Left lung (tissue), 10 donors: ENCODE results near the gene CD55. TPM values are rescaled to one million over a fixed set of nuclear protein-coding genes. Genes with fewer than 3 reads are reported as not detected.

Experiments used
- ATAC-seq: fragments of 200-7000 bp; cut with Tn5 transposase; one replicate; pipeline ENCODE4 v1.9.1; 2020; ENCODE audit warnings: moderate library complexity
- DNase-seq, 4 donors: peaks; one replicate each; pipeline ENCODE4 v3.0.0-alpha.2; 2013 to 2020
- H3K27ac ChIP-seq, 2 donors: fragments of 200-600 bp; sonication (generic) in 1 of 2; one replicate each; pipeline versions ENCODE4 v1.5.0 to v1.8.0; 2020 to 2021
- H3K27me3 ChIP-seq, 2 donors: fragments of 200-600 bp; sonication (generic) in 1 of 2; one replicate each; pipeline versions ENCODE4 v1.5.0 to v1.8.0; 2020 to 2021
- H3K36me3 ChIP-seq, 2 donors: fragments of 200-600 bp; sonication (generic) in 1 of 2; one replicate each; pipeline versions ENCODE4 v1.5.0 to v1.8.0; 2020 to 2021
- H3K4me1 ChIP-seq, 2 donors: fragments of 200-600 bp; one replicate each; pipeline ENCODE4 v1.8.0; 2021
- H3K4me3 ChIP-seq, 2 donors: fragments of 200-600 bp; sonication (generic) in 1 of 2; one replicate each; pipeline versions ENCODE4 v1.5.0 to v1.8.0; 2020 to 2021; ENCODE audit warnings: mild to moderate bottlenecking in 1 of 2
- H3K9me3 ChIP-seq, 2 donors: fragments of 200-600 bp; sonication (generic) in 1 of 2; one replicate each; pipeline versions ENCODE4 v1.5.0 to v1.8.0; 2020 to 2021
- CTCF ChIP-seq, 2 donors: fragments of 200-600 bp; sonication (generic) in 1 of 2; IDR thresholded peaks; one replicate each; pipeline versions ENCODE4 v1.5.0 to v1.8.0; 2021; ENCODE audit warnings: antibody characterized with exemption in 2 of 2
- intact Hi-C, 2 donors: fragments of 100-400 bp; cut with DNase I; formaldehyde crosslinking; loops; one replicate each; pipeline versions ENCODE4 v1.11.2 to v1.14.2; 2022
- polyA plus RNA-seq, 6 donors: library from polyadenylated mRNA; unstranded; fragments of 120-200 nt; gene quantifications; one replicate each; pipeline ENCODE4 v1.2.1, GENCODE V29; 2013; ENCODE audit not compliant: insufficient read length in 6 of 6
- total RNA-seq, 2 donors: library from RNA; stranded (reverse); fragmentation: NEBNext Ultra II Directional; extraction: Animal tissue kit (Norgen Biotek cat#: 25700); gene quantifications; one replicate each; pipeline ENCODE4 v1.2.1, GENCODE V29; 2021
- donor health status: DM: no; HTN: yes; CAD: no.
- donor health status: DM: no; HTN: no; CAD: no.

Gene CD55
- total and polyA plus RNA-seq, 8 donors, result 53.9 to 593 (median 72.2) TPM

GRCh38 chr1:207309745-207310273, 11.7 kb upstream of the CD55 start:
- H3K36me3 ChIP-seq, result no peaks in the 10 kb centered on the region
- DNase-seq (peak in 1 of 4 donors; percentile 44), ATAC-seq (peak; percentile 96)
- no peaks in the 10 kb centered on the region for H3K9me3 ChIP-seq
- peak overlapping the region; percentile 26 to 83 for H3K27ac ChIP-seq
- peak overlapping the region in 1 of 2 donors; percentile 7 for H3K4me3 ChIP-seq
- peaks cover 9 to 51% of the 10 kb centered on the region in 2 donors for H3K4me1 ChIP-seq
- intact Hi-C loops, result no loop called here
- no peaks in the 10 kb centered on the region for H3K27me3 ChIP-seq
- TF ChIP-seq CTCF (IDR thresholded peaks at IDR 0.05), result no peak

DNA sequence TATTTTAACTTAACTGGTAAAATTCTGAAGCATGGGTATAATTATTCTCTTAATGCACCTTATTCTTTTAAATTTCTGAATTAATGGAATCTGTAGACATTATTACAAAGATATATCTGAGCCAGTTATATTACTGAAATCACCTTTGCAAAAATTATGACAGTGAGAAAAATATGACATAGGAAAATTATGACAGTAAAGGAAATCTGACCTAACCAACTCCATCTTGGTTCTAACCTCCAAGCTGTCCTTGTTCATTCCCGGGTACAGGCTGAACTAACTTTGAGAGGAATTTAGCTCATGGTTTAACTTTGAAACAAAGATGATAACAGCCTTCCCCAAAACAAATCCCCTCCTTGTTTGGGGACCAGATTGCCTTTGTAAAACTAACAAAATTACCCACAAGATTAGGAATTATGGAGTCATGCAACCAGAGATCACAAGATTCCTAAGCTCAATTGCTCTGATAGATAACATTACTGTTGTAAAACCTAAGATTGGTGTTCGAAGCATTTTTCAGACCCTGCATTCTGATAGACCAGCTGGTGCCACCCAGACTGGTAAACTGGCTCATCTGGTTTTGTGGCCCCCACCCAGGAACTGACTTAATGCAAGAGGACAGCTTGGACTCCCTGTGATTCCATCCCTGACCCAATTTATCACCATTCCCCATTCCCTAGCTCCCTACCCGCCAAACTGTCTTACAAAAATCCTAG, 9.4 kb upstream of the CD55 start:
- Histone ChIP-seq H3K4me1 (peaks cover 14 to 70% of the 10 kb centered on the region in 2 donors), H3K9me3 (no peaks in the 10 kb centered on the region), H3K27me3 (no peaks in the 10 kb centered on the region), H3K27ac (no peak overlapping the region), H3K36me3 (no peaks in the 10 kb centered on the region), H3K4me3 (no peak overlapping the region)
- no peak for ATAC-seq
- DNase-seq, result no peak
- intact Hi-C loops, result no loop called here
- no peak for TF ChIP-seq CTCF (IDR thresholded peaks at IDR 0.05)

DNA sequence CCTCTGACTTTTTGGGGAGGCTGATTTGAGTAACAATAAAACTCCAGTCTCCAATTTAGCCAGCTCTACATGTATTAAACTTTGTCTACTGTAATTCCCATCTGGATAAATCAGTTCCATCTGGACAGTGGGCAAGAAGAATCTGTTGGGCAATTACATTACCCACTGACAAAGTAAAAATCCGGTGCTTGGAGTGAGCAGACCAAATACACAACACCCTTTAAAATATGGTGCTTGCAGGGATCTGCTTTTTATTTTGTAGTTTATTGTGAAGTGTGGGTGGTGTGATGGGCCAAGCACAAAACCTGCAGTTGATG, 8.9 kb upstream of the CD55 start:
- Histone ChIP-seq H3K4me1 (peaks cover 14 to 75% of the 10 kb centered on the region in 2 donors), H3K27me3 (no peaks in the 10 kb centered on the region), H3K27ac (no peak overlapping the region), H3K36me3 (no peaks in the 10 kb centered on the region), H3K9me3 (no peaks in the 10 kb centered on the region), H3K4me3 (no peak overlapping the region)
- TF ChIP-seq CTCF (IDR thresholded peaks at IDR 0.05), result no peak
- no peak for ATAC-seq
- intact Hi-C loops, result no loop called here
- DNase-seq, result no peak

GRCh38 chr1:207313131-207313530, 8.3 kb upstream of the CD55 start:
- Histone ChIP-seq H3K9me3 (no peaks in the 10 kb centered on the region), H3K4me1 (peaks cover 15 to 79% of the 10 kb centered on the region in 2 donors), H3K4me3 (no peak overlapping the region), H3K27me3 (no peaks in the 10 kb centered on the region), H3K36me3 (no peaks in the 10 kb centered on the region), H3K27ac (no peak overlapping the region)
- intact Hi-C loops, result no loop called here
- no peak for DNase-seq
- TF ChIP-seq CTCF (IDR thresholded peaks at IDR 0.05), result no peak
- ATAC-seq, result no peak

GRCh38 chr1:207314816-207315215, 6.7 kb upstream of the CD55 start:
- ATAC-seq (no peak), DNase-seq (no peak)
- TF ChIP-seq CTCF (IDR thresholded peaks at IDR 0.05), result no peak
- H3K27ac ChIP-seq, result no peak overlapping the region
- intact Hi-C loops, result no loop called here
- H3K9me3 ChIP-seq, result no peaks in the 10 kb centered on the region
- H3K4me3 ChIP-seq, result no peak overlapping the region
- peaks cover 13 to 77% of the 10 kb centered on the region in 2 donors for H3K4me1 ChIP-seq
- no peaks in the 10 kb centered on the region for H3K27me3 ChIP-seq
- no peaks in the 10 kb centered on the region for H3K36me3 ChIP-seq
